Prostate gland (tissue), 2 donors: Measurements from ENCODE around the gene C1orf198.

Source experiments
- POLR2A ChIP-seq: fragments of 450-650 bp; IDR thresholded peaks from one replicate; pipeline ENCODE4 v1.6.1; 2016; ENCODE audit warnings: antibody characterized with exemption, mild to moderate bottlenecking
- TF ChIP-seq, protein P1 (sequence below), 4 experiments: fragments of 200-600 bp in 2 of 4; fragments of 450-650 bp in 2 of 4; sonication (generic) in 2 of 4; IDR thresholded peaks; 1 replicate in 3 of 4; 2 replicates in 1 of 4; pipeline ENCODE4 v1.5.1; 2016 to 2019; ENCODE audit warnings: antibody characterized with exemption in 4 of 4, mild to moderate bottlenecking in 2 of 4, moderate library complexity in 2 of 4

DNA sequence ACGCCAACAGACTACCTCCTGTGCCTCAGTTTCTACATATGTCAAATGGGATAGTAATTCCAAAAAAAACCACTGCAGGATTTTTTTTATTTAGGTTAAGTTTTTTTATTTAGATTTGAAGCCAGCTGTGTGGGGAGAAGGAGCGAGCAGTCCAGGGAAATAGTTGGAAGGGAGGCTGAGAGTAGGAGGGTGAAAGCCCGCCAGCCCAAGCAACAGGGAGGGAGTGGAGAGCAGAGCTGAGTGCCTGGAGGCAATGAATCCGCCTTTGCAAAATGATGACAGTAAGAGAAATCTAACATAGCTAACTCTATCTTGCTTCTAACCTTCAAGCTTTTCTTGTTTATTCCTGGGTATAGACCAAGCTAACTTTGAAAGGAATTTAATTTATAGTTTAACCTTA is 15.6 kb upstream of the C1orf198 start:
- TF ChIP-seq, protein P1, sequence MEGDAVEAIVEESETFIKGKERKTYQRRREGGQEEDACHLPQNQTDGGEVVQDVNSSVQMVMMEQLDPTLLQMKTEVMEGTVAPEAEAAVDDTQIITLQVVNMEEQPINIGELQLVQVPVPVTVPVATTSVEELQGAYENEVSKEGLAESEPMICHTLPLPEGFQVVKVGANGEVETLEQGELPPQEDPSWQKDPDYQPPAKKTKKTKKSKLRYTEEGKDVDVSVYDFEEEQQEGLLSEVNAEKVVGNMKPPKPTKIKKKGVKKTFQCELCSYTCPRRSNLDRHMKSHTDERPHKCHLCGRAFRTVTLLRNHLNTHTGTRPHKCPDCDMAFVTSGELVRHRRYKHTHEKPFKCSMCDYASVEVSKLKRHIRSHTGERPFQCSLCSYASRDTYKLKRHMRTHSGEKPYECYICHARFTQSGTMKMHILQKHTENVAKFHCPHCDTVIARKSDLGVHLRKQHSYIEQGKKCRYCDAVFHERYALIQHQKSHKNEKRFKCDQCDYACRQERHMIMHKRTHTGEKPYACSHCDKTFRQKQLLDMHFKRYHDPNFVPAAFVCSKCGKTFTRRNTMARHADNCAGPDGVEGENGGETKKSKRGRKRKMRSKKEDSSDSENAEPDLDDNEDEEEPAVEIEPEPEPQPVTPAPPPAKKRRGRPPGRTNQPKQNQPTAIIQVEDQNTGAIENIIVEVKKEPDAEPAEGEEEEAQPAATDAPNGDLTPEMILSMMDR (IDR thresholded peaks at IDR 0.05): no peak
- TF ChIP-seq POLR2A: no peak
